GM21576 (cell line): ENCODE measurements around the gene OBI1.
A peak's percentile ranks its signal among the peaks of the same experiment; 100 is the strongest.

Experiments
- ATAC-seq: cut with Tn5 transposase; IDR thresholded peaks from one replicate; pipeline ENCODE4 v1.9.1; 2021; ENCODE audit warnings: mild to moderate bottlenecking, moderate library complexity; ENCODE audit not compliant: unreplicated experiment

Gene OBI1, protein sequence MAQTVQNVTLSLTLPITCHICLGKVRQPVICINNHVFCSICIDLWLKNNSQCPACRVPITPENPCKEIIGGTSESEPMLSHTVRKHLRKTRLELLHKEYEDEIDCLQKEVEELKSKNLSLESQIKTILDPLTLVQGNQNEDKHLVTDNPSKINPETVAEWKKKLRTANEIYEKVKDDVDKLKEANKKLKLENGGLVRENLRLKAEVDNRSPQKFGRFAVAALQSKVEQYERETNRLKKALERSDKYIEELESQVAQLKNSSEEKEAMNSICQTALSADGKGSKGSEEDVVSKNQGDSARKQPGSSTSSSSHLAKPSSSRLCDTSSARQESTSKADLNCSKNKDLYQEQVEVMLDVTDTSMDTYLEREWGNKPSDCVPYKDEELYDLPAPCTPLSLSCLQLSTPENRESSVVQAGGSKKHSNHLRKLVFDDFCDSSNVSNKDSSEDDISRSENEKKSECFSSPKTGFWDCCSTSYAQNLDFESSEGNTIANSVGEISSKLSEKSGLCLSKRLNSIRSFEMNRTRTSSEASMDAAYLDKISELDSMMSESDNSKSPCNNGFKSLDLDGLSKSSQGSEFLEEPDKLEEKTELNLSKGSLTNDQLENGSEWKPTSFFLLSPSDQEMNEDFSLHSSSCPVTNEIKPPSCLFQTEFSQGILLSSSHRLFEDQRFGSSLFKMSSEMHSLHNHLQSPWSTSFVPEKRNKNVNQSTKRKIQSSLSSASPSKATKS

DNA sequence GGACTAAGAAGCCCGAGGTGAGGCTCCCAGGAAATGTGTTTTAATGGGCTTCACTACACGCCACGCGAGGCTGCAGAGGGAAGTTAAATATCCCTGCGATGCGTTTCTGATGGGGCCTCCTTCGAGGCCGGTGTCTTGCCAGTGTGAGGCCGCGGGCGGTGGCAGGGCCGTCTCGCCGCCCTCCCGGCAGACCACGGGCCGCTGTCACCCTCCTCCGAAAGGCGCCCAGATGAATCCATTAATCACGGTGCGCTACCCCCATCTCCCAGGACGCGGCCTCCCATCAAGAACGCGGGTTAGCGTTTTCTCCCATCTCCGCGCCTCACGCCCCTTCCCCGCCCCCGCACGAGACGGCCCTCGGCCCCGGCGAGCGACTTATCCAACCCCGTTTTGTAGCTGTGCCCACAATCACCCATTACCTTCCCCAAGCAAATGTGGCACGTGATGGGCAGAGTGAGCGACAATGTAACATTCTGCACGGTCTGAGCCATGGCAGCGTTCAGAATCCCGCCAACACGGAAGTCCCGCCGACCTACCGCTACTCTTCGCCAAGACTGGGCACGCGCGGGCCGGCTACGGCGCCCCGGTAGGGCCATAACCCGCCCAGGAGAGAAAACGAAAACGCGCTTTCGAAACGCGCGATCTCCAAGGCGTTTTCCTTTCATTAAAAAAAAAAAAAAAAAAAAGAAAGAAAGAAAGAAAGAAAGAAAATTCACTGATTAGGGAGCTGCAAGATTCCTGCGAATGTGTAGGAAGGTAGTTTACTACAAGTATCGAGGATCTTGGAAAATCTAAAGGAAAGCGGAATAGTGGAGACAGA, at the start of gene OBI1:
Gene OBI1, minus strand, starts transcription at position 526 of the 820 bp plus-strand sequence. Its CDS starts 35 bp downstream, at position 491.
- peak; percentile 78 for ATAC-seq

GRCh38 chr13:78701383-78701782, 42.4 kb upstream of the OBI1 start:
- ATAC-seq = no peak

DNA sequence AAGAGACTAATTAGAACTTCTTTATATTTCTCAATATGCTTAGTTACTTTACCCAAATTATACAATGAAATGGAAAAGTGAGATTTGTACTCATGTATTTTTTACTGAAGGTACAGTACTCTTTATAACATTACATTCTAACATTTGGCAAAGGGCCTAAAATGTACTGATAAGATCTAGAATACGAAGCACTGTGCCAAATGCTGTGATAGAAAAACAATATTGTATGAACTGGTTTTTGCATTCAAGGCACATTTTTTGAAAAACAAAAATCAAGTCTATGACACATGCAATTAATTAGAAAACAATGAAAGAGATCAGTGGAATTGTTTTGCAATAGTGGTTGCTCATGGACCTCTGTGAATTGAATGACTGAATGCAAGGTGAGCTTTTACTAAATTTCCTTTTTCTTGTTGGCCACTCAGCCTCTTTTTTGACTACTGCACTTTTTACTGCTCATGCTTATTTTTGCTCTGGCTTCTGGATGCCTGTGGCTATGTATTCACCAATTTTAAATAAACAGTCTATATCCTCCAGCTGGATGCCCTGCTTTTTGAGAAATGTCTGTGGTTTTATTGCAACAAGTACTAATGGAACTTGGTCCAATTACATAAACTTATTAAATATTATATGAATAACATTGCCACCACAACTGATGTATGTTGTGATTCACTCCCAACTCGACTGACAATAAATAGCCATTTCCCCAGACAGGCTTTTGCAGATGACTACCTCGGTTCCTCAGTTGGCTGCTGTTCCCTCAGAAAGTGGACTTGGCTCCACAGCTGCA, 41.4 kb upstream of the OBI1 start:
- no peak for ATAC-seq

DNA sequence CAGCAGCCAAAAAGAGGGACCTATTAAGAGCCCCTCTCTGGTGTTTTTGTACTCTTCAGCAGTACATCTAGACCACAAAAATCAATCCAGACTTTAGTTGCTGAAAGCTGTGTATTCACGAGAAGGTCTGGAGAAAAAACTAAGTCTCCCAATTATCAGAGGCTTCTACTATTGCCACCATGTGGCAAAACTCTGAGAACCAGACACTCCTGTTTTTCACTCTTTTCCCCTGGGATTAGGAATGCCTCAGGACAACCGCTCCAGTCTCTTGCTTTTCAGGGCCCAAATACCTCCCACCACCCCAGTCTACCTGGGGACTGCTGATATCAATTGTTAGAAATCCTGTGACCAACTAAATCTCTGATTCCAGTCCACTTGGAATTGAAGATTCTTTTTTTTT, 30.1 kb upstream of the OBI1 start:
- no peak for ATAC-seq

- ATAC-seq = no peak
Measured at GRCh38 chr13:78686461-78686860, 27.5 kb upstream of the OBI1 start.

GRCh38 chr13:78680576-78681350, 21.8 kb upstream of the OBI1 start:
- no peak for ATAC-seq

DNA sequence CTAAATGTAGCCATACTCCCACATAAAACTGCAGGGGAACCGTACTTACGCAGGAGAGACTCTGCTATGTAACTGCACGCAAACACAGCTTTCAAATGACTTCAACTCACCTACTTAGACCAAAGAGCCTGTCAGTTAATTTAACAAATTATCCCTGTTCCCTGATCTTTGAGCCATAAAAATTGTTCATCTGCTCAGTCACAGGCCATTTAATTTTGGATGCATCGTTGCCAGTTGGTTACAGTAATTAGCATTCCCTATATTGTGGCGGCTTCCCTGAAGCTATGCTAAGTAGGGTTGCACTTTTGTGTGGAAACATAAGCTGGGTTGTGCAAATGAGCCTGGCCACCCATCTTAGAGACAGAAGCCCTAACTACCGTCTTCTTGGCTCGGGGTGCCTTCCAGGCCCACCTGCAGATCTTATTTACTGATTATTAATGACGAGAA, 21.2 kb upstream of the OBI1 start:
- ATAC-seq = no peak

DNA sequence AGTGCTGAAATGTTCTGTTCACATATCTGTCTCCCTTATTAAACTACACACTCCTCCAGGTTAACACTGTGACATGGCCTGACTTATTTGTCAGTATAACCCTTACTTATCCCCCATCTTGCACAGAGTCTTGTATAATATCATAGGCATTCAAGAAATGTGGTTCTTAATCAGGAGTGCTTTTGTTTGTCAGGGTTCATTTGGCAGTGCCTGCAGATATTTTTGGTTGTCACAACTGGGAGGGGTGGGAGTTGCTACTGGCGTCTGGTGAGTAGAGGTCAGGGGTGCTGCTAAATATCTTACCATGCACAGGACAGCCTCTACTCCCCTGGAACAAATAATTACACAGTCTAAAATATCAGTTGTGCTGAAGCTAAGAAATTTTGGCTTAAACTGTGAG, 20.4 kb upstream of the OBI1 start:
- ATAC-seq = no peak

GRCh38 chr13:78675112-78675511, 16.2 kb upstream of the OBI1 start:
- ATAC-seq = no peak

- no peak for ATAC-seq
Measured at GRCh38 chr13:78674638-78675037, 15.7 kb upstream of the OBI1 start.

DNA sequence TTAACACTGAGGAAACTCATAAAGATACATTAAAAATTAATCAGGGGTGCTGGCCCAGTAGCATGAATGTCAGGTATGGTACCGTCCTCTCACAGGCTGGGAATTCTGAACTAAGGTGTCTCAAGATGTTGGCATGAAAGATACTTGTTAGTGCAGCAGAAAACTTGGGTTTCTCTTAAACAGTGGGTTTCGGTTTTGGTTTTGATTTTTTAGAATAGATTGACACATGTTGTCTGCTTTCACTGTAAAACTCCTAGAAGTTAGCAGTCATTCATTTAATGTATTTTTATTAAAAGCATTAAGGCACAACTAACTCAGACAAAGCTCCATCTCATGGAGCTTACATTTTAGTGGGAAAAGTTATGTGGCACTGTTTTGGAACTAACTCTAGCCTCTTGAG, 3.5 kb upstream of the OBI1 start:
- peak; percentile 30 for ATAC-seq

DNA sequence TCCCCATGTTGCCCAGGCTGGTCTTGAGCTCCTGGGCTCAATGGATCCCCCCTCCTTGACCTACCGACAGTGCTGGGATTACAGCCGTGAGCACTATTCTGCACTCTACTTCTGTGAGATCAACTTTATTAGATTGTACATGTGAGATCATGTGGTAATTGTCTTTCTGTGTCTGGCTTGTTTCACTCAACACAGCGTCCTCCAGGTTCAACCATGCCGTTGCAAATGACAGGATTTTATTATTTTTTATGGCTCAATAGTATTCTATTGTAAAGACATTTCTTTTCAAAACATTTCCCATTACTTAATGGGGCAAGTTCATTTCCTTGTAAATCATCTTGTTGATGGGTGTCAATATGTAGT, 1.5 kb upstream of the OBI1 start:
- ATAC-seq = no peak

DNA sequence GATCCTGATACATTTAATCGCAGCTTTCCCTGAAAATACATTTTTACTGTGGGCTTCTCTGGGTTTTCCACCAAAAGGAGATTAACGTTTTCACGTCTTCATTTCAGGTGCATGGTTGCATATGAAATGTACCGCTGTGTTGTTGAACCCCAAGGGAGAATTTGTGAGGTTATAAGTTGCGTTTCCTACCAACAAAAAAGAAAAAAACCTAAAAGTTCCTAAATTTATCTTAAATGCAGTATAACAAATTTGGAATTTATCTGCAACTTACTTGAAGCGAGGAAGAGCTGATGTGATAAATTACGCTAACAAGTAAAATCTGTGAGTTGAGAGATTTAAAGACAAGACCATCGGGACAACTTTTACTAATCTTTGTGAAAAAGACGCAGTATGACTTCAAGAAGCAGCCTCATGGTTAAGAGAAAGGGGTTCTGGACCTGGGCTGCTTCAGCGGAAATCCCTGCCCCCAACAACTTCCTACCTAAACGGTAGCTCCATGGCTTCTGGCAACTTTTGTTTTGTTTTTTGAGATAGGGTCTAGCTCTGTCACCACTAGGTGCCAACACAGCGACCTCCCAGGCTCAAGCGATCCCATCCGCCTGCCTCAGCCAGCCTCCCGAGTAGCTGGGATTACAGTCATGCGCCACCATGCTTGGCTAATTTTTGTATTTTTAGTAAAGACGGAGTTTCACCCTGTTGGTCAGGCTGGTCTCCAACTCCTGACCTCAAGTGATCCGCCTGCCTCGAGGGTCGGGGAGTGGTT, 958 bp upstream of the OBI1 start:
- peak; percentile 24 for ATAC-seq

DNA sequence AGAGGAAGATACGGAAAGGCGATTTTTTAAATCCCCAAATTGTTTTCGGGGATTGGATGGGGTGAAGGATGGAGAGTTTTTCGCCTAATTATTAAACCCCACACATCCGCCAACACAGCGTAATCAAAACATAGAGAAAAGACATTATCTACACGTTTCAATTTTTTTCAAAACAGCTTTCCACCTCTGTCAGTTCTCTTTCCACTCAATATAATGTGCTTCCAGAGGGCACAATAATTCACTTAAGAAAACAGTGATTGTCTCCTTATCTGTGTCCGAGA, 435 bp upstream of the OBI1 start:
- no peak for ATAC-seq

- peak; percentile 29 for ATAC-seq
Measured at GRCh38 chr13:78657699-78658629, 991 bp downstream of the OBI1 start.

GRCh38 chr13:78655906-78656305, 3.0 kb downstream of the OBI1 start:
- no peak for ATAC-seq

DNA sequence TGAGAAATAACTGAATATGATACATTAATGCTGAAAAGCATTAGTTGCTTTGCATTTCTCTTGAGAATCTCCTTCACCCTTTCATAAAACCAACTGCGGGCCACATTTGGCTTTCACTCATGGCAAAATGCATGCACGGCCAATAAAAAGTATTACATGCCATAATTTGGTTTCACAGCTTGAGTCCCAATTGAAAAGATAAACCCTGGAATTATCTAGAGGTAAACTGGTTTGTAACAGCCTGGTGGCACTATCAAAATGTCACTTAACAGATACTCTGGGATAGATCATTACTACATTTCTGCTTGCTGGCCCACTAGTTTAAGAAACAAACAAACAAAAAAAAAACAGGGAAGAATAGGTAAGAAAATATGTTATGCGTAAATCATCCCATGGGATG, 3.9 kb downstream of the OBI1 start:
- ATAC-seq = no peak

GRCh38 chr13:78652651-78653050, 6.3 kb downstream of the OBI1 start:
- ATAC-seq = no peak
